Cardiac muscle cell (in vitro differentiated cells and primary cell): ENCODE results near the gene SUGP2. TPM values are rescaled to one million over a fixed set of nuclear protein-coding genes. Genes with fewer than 3 reads are reported as not detected.

ENCODE experiments used
- DNase-seq, 2 donors: peaks; one replicate each; pipeline versions ENCODE4 v3.0.0 to v3.0.0-alpha.2; 2010 to 2017; ENCODE audit warnings: low read depth in 1 of 2, low spot score in 1 of 2
- H3K27ac ChIP-seq: fragments of 200-600 bp; sonication (generic); 2 replicates; pipeline ENCODE4 v1.5.1; 2016
- H3K27me3 ChIP-seq: fragments of 200-600 bp; sonication (generic); 2 replicates; pipeline ENCODE4 v1.6.0; 2016; ENCODE audit warnings: control low read depth
- H3K36me3 ChIP-seq: fragments of 200-600 bp; sonication (generic); 2 replicates; pipeline ENCODE4 v1.5.1; 2016; ENCODE audit warnings: control low read depth
- H3K4me1 ChIP-seq: fragments of 200-600 bp; sonication (generic); 2 replicates; pipeline ENCODE4 v1.8.1; 2017; ENCODE audit warnings: low read depth, mild to moderate bottlenecking, mixed run types
- H3K4me3 ChIP-seq: fragments of 200-600 bp; sonication (generic); 2 replicates; pipeline ENCODE4 v1.5.1; 2016; ENCODE audit warnings: mild to moderate bottlenecking
- H3K9me3 ChIP-seq: fragments of 200-600 bp; sonication (generic); 2 replicates; pipeline ENCODE4 v1.5.1; 2017; ENCODE audit warnings: low read depth, mild to moderate bottlenecking, control low read depth
- CTCF ChIP-seq: IDR thresholded peaks from 2 replicates; pipeline ENCODE4 v1.5.1; 2012; ENCODE audit warnings: low read depth, mild to moderate bottlenecking, low read length
- polyA plus RNA-seq: library from polyadenylated mRNA; unstranded; fragments of >200 nt; fragmentation: Nextera tagmentation; extraction: Ambion mirVana; gene quantifications from 2 replicates; pipeline ENCODE4 v1.2.1, GENCODE V29; 2016
- total RNA-seq: library from RNA; depleted of rRNA; stranded (reverse); fragments of >200 nt; gene quantifications from 2 replicates; pipeline ENCODE4 v1.2.3, GENCODE V29; 2016

The SUGP2 gene
- total and polyA plus RNA-seq, 2 experiments from 2014 or later: 120 to 126 TPM

- H3K27ac ChIP-seq: no peak overlapping the region
- TF ChIP-seq CTCF: no peak
- DNase-seq: no peak
- H3K4me3 ChIP-seq: no peak overlapping the region
- no peaks in the 10 kb centered on the region for H3K36me3 ChIP-seq
- H3K4me1 ChIP-seq: no peaks in the 10 kb centered on the region
- no peaks in the 10 kb centered on the region for H3K9me3 ChIP-seq
- peaks cover 2% of the 10 kb centered on the region for H3K27me3 ChIP-seq
Observed at GRCh38 chr19:18987456-18987855, 45.9 kb downstream of the SUGP2 start.

GRCh38 chr19:18985257-18985656 is 48.1 kb downstream of the SUGP2 start:
- Histone ChIP-seq H3K36me3 (no peaks in the 10 kb centered on the region), H3K27me3 (peaks cover 2% of the 10 kb centered on the region), H3K9me3 (no peaks in the 10 kb centered on the region), H3K4me1 (no peaks in the 10 kb centered on the region), H3K27ac (no peak overlapping the region), H3K4me3 (no peak overlapping the region)
- peak in 1 of 2 donors; percentile 74 for DNase-seq
- no peak for TF ChIP-seq CTCF

DNA sequence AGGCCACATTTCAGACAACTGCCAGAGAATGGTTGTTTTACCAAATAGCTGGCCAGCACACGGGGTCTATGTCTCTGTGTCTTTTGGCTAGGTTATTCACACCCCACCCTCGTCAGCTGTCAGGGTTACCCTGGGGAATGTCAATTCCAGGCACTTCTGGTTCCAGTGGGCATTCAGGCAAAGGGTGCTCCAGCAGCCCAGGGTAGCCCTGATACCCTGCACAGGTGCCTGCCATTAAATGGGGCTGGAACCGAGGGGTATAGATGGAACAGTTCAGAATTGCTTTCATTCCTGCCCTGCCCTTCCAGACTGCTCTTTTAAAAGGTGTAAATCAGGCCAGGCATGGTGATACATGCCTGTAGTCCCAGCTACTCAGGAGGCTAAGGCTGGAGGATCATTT is 49.1 kb downstream of the SUGP2 start:
- no peaks in the 10 kb centered on the region for H3K9me3 ChIP-seq
- H3K27me3 ChIP-seq: peaks cover 2% of the 10 kb centered on the region
- H3K4me3 ChIP-seq: no peak overlapping the region
- no peaks in the 10 kb centered on the region for H3K4me1 ChIP-seq
- DNase-seq: no peak
- H3K27ac ChIP-seq: no peak overlapping the region
- H3K36me3 ChIP-seq: no peaks in the 10 kb centered on the region
- TF ChIP-seq CTCF: no peak

DNA sequence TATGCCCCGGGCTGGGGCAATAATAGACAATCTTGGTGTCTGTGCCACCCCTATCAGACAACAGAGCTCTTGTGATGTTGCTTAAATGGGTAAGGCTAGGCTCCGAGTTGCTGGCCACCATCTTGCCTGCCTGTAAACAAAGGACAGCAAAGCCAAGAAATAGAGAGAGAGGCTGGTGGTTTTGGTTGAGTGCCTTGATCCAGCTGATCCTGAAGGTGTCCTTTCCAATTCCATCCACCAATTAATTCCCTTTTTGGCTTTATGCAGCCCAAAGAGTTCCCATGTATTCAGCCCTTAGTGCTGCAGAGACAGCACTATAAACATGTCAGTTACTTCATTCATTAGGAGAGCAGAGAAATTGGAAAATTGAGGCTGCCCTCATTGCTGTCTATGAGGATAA is 50.6 kb downstream of the SUGP2 start:
- no peaks in the 10 kb centered on the region for H3K9me3 ChIP-seq
- H3K27ac ChIP-seq: no peak overlapping the region
- no peak overlapping the region for H3K4me3 ChIP-seq
- TF ChIP-seq CTCF: no peak
- no peaks in the 10 kb centered on the region for H3K36me3 ChIP-seq
- H3K4me1 ChIP-seq: no peaks in the 10 kb centered on the region
- DNase-seq: no peak
- H3K27me3 ChIP-seq: peaks cover 2% of the 10 kb centered on the region

- peaks cover 2% of the 10 kb centered on the region for H3K27me3 ChIP-seq
- H3K36me3 ChIP-seq: no peaks in the 10 kb centered on the region
- H3K9me3 ChIP-seq: no peaks in the 10 kb centered on the region
- no peak for TF ChIP-seq CTCF
- no peak overlapping the region for H3K4me3 ChIP-seq
- DNase-seq: no peak
- H3K27ac ChIP-seq: no peak overlapping the region
- peaks cover 4% of the 10 kb centered on the region for H3K4me1 ChIP-seq
Observed at GRCh38 chr19:18980432-18981020, 52.8 kb downstream of the SUGP2 start.
